ENCODE measurements around the gene UBE2O. TPM values are rescaled to one million over a fixed set of nuclear protein-coding genes. Genes with fewer than 3 reads are reported as not detected.

Gene UBE2O
- polyA plus RNA-seq, 1 of the 3 experiments (the other 2 are of a cell fraction) = 25.4 TPM

- ChIA-PET POLR2A (interaction anchor here (0.5 to 3.0 kb wide), 2 partner anchors 15 to 785 kb away, joined by 5 to 11 read pairs; partner anchors contain the start of gene PRPSAP1), CTCF (interaction anchor here (0.6 to 6.1 kb wide), 8 partner anchors 9 to 154 kb away, joined by 3 to 114 read pairs (median 4); partner anchors contain the start of genes PRPSAP1 and SPHK1)
- peak overlapping the region; percentile 63 for H3K4me2 ChIP-seq
- DNase-seq = peak; percentile 85
- H3K4me1 ChIP-seq (ENCODE audit: control insufficient read depth in 1 of 2, insufficient read depth in 2 of 2, low read depth in 1 of 2, low read length in 1 of 2) = peaks cover 7 to 24% of the 10 kb centered on the region in 2 experiments; a peak in 2 of 4 replicates
- peak overlapping the region; percentile 78 to 87 for H3K27ac ChIP-seq (ENCODE audit: low read depth in 2 of 2, low read length in 1 of 2)
- no peaks in the 10 kb centered on the region for H3K9me2 ChIP-seq
- peaks cover 35% of the 10 kb centered on the region for H3F3A ChIP-seq (replicated peaks; ENCODE audit: insufficient read depth)
- H3K9ac ChIP-seq = peak overlapping the region; percentile 39; the same call in 1 of the 2 replicates
- WGBS (ENCODE audit: low lambda C conversion rate) = 29% methylated on average over 10 of the region's 11 CpGs
- H3K79me2 ChIP-seq (ENCODE audit: insufficient read depth) = no peaks in the 10 kb centered on the region
- no peaks in the 10 kb centered on the region for H3K9me3 ChIP-seq
- H3K4me3 ChIP-seq (ENCODE audit: low read depth in 2 of 2, low read length in 1 of 2) = no peak overlapping the region
- H3K36me3 ChIP-seq (replicated peaks in 1 of 2; ENCODE audit: control insufficient read depth in 1 of 2, insufficient read depth in 2 of 2, low read length in 1 of 2) = no peaks in the 10 kb centered on the region
- no peaks in the 10 kb centered on the region for H3K27me3 ChIP-seq (ENCODE audit: insufficient read depth)
- H2AFZ ChIP-seq (ENCODE audit: low read depth) = peak overlapping the region; percentile 87
- no peaks in the 10 kb centered on the region for H4K20me1 ChIP-seq (ENCODE audit: insufficient read depth)
- TF ChIP-seq MEF2A (IDR thresholded peaks at IDR 0.05; ENCODE audit: borderline replicate concordance, low read depth) = no peak
- no peak for TF ChIP-seq USF1 (IDR thresholded peaks at IDR 0.05; ENCODE audit: borderline replicate concordance, low read depth)
- no peak for TF ChIP-seq NRF1 (IDR thresholded peaks at IDR 0.05; ENCODE audit: low read depth, low read length)
- no peak for TF ChIP-seq SMC3 (IDR thresholded peaks at IDR 0.05; ENCODE audit: low read depth, low read length)
- no peak for TF ChIP-seq TAF1 (IDR thresholded peaks at IDR 0.05; ENCODE audit: borderline replicate concordance, low read depth, low read length)
- TF ChIP-seq PBX3 (IDR thresholded peaks at IDR 0.05) = no peak
- no peak for TF ChIP-seq RFX5 (IDR thresholded peaks at IDR 0.05; ENCODE audit: low read length)
- TF ChIP-seq EZH2phosphoT487 (IDR thresholded peaks at IDR 0.05; ENCODE audit: borderline replicate concordance, low read depth) = no peak
- no peak for TF ChIP-seq TEAD4 (IDR thresholded peaks at IDR 0.05; ENCODE audit: borderline replicate concordance, insufficient read depth)
- no peak; the same call in 1 of the 2 replicates for TF ChIP-seq MXI1 (IDR thresholded peaks at IDR 0.05; ENCODE audit: low read depth, low read length)
- TF ChIP-seq CHD2 (IDR thresholded peaks at IDR 0.05; ENCODE audit: low read length, partially characterized antibody) = no peak
- peak; percentile 16; the same call in 1 of the 2 replicates for TF ChIP-seq RCOR1 (IDR thresholded peaks at IDR 0.05; ENCODE audit: low read length)
- no peak for TF ChIP-seq IRF3 (IDR thresholded peaks at IDR 0.05; ENCODE audit: low read depth, low read length)
- TF ChIP-seq YY1 (IDR thresholded peaks at IDR 0.05; ENCODE audit: low read depth) = no peak
- TF ChIP-seq RAD21 (IDR thresholded peaks at IDR 0.05; ENCODE audit: low read length) = no peak; the same call in 1 of the 2 replicates
- peak; percentile 19; the same call in 1 of the 2 replicates for TF ChIP-seq CTCF (IDR thresholded peaks at IDR 0.05)
- no peak for TF ChIP-seq RXRA (IDR thresholded peaks at IDR 0.05; ENCODE audit: borderline replicate concordance, low read depth)
- TF ChIP-seq JUND (IDR thresholded peaks at IDR 0.05) = no peak
- peak in 1 of 2 experiments; percentile 68; a peak in 1 of 4 replicates for TF ChIP-seq EP300 (IDR thresholded peaks at IDR 0.05; ENCODE audit: borderline replicate concordance in 1 of 2, low read depth in 1 of 2, low read length in 1 of 2)
- TF ChIP-seq FOXM1 (IDR thresholded peaks at IDR 0.05; ENCODE audit: low read depth) = no peak
- no peak for TF ChIP-seq ZBTB33 (IDR thresholded peaks at IDR 0.05; ENCODE audit: borderline replicate concordance, low read depth)
- TF ChIP-seq SIN3A (IDR thresholded peaks at IDR 0.05; ENCODE audit: borderline replicate concordance, low read depth, low read length) = no peak
- 0 out of 2 replicates have a peak, but pooled peaks have one; percentile 28 for TF ChIP-seq MAX (IDR thresholded peaks at IDR 0.05; ENCODE audit: low read depth)
- peak; percentile 47; the same call in 1 of the 2 replicates for TF ChIP-seq POLR2AphosphoS5 (IDR thresholded peaks at IDR 0.05; ENCODE audit: low read depth, low read length)
- no peak for TF ChIP-seq USF2 (IDR thresholded peaks at IDR 0.05; ENCODE audit: borderline replicate concordance, low read depth, low read length)
- TF ChIP-seq TCF12 (IDR thresholded peaks at IDR 0.05) = peak; percentile 95
Measured at GRCh38 chr17:76368545-76368944, 84.4 kb downstream of the UBE2O start.

All from SK-N-SH (cell line).